Right renal pelvis (tissue), 4 donors: Measurements from ENCODE around the gene RPLP2. TPM values are rescaled to one million over a fixed set of nuclear protein-coding genes. Genes with fewer than 3 reads are reported as not detected.

Experiments
- DNase-seq, 4 donors: peaks; one replicate each; pipeline ENCODE4 v3.0.0-alpha.2; 2013; ENCODE audit warnings: low read depth in 4 of 4, low spot score in 3 of 4, missing footprints in 1 of 4
- polyA plus RNA-seq, 4 donors: library from polyadenylated mRNA; unstranded; fragments of 120-200 nt; gene quantifications; one replicate each; pipeline ENCODE4 v1.2.1, GENCODE V29; 2013; ENCODE audit not compliant: insufficient read length in 4 of 4

The RPLP2 gene
- polyA plus RNA-seq, 4 donors = 857 to 1,329 (median 1,011) TPM

DNA sequence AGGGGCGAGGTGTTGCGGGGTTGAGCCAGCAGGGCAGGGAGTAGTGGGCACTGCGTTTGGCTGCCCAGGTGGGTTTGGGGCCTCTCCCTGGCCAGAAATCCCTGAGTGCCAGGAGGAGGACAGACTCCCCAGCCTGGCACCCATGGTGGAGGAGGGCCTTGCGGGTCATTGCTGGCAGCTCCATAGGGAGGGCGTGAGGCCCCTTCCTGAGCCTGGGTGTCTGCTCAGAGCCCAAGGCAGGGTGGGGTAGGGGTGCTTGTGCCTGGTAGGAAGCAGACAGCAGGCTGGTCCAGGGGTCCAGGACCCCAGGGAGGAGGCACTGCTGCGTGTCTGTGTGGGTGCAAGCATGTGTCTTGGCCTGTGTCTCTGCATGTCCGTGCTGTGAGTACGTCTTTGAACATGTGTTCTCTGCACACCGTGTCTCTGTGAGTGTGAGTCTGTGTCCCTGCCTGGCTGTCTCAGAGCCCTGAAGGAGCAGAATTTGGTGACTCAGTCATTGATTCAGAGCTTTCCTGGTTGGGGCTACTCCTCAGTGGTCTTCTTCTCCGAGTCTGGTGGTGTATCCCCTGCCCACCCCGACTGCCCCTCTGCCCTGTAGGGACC lies 36.8 kb downstream of the RPLP2 start:
- DNase-seq = no peak

GRCh38 chr11:847876-848275 lies 38.1 kb downstream of the RPLP2 start:
- DNase-seq = no peak

DNA sequence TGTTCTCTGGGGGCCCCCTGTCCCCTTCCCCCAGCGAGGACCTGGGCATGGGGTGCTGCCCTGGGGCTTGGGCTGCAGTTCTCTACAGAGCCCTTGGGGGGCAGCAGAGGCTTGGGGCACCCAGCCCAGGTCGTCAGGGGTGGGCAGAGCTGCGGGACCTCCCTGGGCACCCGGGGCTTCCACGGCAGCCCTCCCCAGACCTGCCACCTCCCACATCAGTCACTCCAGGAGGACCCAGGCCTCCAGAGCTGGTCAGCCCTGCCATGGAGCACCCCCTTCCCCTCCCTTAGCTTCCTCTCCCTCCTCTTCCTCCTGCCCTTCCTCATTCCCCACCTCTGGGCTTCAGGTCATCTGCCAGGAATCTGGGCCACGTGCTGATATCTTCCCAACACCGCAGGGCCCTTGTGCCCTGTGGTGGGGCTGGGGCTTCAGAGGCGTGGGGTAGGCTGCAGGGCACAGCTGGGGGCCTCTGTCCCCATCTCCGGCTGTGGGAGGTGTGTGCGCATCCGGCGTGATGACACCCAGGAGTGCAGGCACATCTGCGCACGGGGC lies 38.7 kb downstream of the RPLP2 start:
- DNase-seq = no peak

- no peak for DNase-seq
Measured at GRCh38 chr11:849104-849824, 39.5 kb downstream of the RPLP2 start.

GRCh38 chr11:849951-850774 lies 40.4 kb downstream of the RPLP2 start:
- DNase-seq = no peak

- no peak for DNase-seq
Measured at GRCh38 chr11:850775-851763, 41.3 kb downstream of the RPLP2 start.

GRCh38 chr11:852762-853161 lies 43.0 kb downstream of the RPLP2 start:
- no peak for DNase-seq

- DNase-seq = no peak
Measured at GRCh38 chr11:853682-854448, 44.1 kb downstream of the RPLP2 start.

- DNase-seq = no peak
Measured at GRCh38 chr11:854601-855329, 45.0 kb downstream of the RPLP2 start.

GRCh38 chr11:855330-855674 lies 45.5 kb downstream of the RPLP2 start:
- DNase-seq = no peak

DNA sequence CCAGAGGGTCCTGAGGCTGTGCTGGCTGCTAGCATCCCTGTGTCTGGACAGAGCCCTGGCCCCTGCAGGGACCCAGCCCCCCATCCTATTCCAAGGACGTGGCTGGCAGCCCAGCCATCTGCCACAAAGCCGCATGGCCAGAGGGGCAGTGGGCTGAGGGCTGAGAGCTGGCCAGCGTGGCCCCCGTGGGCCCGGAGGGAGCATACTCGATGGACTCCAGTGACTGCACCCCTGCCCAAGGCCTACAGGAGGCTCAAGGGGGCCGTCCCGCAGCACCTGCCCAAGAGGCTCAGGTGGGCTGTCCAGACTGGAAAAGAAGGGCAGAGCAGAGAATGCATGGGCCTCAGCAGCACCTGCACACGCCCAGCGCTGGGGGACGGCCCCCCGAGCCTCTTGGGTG lies 46.0 kb downstream of the RPLP2 start:
- DNase-seq = no peak

DNA sequence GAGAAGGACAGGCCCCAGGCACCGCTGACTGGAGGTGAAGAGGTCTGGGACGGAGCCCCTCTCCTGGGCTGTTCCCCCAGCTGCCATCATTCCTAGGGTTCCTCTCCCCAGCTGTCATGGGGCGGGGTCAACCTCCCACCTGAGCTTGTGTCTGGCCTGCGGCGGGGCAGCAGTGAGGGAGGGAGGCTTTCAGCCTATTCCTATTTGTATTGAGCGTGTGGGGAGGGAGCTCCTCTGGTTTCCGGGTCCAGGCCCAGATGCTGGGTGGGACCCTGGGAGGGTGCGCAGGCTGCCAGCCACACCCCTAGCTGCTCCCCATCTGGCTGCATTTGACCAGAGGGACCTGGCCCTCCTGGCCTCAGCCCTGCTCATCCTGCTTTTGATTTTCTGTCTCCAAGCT lies 46.6 kb downstream of the RPLP2 start:
- no peak for DNase-seq

DNA sequence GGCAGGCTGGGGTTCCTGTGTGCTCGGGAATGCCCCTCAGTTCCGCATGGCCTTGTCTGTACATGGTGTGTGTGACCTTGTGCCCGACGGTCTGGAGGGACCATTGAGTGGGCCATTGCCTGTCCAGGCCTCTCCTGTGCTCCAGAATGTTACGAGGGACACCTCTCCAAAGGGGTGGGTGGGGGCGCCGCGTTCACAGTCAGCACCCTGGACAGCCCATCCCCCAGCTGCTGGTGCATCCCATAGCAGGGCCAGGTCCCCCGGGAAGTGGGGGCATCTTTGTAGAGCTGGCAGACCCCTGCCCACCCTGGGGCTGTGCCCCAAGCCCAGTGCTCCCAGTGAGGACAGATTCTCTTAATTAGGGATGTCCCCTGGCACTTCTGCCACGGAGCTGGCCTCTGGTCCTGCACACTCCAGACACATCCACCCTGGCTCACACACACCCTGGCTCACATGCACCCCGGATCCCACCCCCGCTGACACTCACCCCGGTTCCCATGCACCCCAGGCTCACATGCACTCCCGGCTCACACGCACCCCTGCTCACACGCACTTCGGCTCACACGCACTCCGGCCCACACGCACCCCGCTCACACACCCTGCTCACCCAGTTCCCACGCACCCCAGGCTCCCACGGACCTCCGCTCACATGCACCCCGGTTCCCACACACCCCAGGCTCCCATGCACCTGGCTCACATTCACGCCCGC lies 48.4 kb downstream of the RPLP2 start:
- no peak for DNase-seq

DNA sequence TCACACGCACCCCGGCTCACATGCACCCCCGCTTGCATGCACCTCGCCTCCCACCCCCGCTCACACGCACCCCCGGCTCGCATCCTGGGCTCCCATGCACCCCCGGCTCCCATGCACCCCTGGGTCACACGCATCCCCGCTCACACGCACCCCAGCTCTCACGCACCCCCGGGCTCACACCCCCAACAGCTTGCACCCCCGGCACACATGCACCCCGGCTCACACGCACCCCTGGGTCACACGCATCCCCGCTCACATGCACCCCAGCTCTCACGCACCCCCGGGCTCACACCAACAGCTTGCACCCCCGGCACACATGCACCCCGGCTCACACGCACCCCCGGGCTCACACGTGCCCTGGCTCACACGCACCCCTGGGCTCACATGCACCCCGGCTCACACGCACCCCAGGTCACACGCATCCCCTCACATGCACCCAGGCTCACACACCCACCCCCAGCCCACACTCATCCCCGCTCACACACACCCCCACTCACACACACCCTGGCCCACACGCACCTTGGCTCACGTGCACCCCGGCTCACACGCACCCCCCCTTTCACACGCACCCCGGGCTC lies 49.1 kb downstream of the RPLP2 start:
- no peak for DNase-seq

DNA sequence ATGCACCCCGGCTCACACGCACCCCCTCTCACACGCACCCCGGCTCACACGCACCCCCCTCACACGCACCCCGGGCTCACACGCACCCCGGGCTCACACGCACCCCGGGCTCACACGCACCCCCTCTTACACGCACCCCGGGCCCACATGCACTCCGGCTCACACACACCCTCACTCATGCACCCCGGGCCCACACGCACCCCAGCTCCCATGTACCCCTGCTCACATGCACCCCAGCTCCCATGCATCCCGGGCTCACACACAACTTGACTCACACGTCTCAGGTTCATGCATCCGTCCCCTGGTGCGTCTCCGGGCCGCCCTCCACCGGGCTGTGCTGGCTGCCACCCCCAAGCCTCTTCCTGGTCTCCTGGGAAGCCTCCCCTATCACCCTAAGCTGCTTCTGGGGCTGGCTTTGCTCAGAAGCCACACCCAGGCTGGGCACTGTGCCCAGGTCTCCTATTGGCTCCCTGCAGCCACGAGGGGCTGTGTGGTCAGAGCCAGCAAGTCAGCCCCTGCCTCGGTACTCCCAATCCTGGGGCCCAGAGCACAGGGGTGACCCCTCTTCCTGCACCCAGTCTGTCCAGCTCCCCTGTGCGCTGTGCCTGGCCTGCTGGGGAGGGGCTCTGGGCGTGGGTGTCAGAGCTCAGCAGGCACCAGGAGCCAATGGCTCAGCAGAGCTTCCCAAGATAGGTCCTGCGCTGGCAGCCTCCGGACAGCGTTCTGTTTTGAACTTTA lies 49.8 kb downstream of the RPLP2 start:
- DNase-seq = no peak

DNA sequence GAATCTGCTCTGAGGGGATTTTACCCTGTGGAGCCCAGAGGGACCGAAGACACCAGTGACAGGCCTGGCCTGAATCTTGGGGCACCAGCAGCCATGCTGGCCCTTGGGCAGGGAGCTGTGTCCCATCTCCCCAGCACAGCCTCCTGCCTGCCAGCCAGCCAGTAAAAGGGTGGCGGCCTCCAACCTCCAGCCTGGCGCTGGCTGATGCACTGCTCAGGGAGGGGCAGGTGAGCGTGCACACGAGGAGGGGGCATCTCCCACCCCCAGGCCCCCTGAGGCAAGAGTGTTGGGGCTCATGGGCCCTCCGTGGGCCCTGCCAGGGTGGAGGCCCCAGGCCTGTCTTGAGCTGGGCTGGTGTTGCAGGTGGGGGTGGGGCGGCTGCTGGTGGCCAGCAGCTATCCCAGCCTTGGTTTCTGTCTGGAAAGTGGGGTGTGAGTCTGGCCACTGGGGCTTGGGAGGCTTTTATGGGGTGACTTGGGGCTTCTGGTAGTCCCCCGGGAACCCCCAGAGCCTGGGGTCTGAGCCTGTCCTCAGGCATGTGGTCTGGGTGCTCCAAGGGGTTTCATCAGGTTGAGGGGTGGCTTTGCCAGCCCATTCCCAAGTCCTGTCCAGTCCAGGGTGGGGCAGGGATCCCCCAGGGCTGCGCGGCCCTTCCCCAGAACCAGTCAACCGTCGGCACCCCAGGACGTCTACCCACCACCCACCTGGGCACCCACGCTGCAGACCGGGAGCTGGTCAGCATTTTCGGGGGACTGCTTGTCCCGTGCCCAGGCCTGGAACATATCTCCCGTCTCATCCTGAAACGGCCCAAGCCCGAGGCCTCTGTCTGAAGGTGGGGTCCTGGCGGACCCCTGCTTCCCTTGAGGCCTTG lies 50.7 kb downstream of the RPLP2 start:
- DNase-seq = no peak
